GM19043 (cell line): ENCODE measurements around the gene GRM8.
"Not testable (repeated sequence)": the region's sequence is repeated elsewhere in the genome, so short reads cannot be mapped to it uniquely, and the experiment has no call there.

Experiments used
- ATAC-seq: cut with Tn5 transposase; IDR thresholded peaks from one replicate; pipeline ENCODE4 v1.9.1; 2021; ENCODE audit warnings: low read depth; ENCODE audit not compliant: unreplicated experiment

Gene GRM8

DNA sequence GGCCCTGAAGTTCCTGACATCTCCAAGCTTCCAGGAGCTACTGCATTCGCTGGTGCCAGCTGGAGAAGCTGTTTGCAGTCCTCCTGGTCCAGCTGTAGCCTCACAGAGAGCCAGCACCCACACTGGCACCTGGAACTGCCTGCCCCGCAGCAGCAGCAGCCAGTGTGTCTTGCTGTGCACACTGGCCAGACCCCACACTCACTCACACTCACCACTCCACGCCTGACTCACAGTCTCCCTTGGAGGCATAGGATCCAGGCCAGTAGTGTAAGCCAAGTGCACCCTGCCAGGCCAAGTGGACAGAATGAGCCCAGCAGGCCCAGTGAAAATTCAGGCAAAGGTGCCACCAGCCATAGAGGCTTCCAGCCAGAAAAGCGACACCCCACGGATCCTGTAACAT lies 566.3 kb downstream of the GRM8 start:
- no peak for ATAC-seq

DNA sequence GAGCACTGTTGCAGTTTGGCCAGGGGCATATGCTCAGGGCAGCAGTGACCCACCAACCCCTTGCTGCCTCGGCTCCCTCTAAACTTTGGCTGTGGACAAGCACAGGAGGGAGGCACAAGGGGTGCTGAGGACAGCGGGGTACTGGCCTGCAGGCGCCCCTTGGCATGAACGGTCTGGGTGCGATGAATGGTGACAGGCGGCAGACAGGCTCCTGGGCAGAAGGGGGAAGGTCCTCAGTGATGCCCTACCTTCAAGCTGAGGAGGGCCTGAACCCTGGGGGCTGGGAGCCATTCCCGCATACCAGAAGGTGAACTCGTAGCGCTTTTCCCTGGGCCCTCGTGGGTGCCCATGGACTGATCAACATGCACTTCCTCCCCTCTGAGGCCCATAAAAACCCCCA lies 567.1 kb downstream of the GRM8 start:
- ATAC-seq = no peak

DNA sequence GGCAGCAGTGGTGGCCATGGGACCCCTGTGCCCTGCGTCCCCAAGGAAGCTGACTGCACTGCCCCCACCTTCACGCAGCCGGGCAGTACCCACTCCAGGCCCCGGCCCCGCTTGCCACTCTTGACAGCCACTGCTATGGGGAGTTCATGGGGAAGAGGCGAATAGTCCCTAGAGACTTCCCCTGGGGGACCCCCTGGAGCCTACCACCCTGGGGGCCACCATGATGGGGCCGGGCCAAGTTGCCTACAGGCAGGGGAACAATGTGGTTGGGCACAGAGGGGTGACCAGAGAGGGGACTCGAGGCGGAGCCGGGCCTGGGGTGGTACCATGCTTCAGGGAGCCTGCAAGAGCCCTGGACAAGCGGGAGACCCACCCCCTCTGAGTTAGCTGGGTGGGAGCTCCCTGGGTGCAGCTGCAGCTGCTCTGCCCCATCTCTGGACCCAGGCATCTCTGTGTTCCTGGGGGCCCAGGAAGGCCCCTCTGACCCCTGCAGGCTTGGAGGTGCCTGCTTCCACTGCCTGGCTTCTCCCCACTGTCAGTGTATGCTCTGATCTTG lies 567.6 kb downstream of the GRM8 start:
- ATAC-seq = no peak

GRCh38 chr7:126682176-126682575 lies 570.6 kb downstream of the GRM8 start:
- ATAC-seq = no peak

DNA sequence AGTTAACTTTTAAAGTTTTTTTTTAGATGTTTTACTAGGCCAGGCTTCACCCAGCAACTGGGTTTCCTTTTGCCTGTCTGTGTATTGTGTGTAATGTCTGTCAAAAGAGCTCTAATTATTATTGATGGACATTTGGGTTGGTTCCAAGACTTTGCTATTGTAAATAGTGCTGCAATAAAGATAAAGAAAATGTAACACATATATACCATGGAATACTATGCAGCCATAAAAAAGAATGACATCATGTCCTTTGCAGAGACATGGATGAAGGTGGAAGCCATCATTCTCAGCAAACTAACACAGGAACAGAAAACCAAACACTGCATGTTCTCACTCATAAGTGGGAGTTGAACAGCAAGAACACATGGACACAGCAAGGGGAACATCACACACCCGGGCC lies 584.0 kb downstream of the GRM8 start:
- ATAC-seq = not testable (repeated sequence)

DNA sequence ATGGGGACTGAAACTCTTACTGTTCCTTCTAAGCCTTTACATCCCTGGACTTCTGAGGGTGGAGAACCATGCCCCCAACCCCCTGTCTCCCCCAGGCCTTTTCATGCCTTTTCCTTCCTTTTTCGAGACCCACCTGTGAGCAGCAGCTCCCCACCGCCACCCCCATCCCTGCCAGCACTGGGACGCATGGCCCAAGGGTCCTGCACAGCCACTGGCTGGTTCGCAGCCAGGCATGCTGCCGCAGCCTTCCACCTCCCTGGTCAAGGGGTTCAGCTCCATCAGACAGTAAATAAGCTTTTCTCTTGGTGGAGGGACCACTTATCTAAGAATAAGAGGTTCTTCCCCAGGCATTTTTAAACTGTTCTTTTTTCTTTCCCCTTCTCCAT lies 584.4 kb downstream of the GRM8 start:
- no peak for ATAC-seq

DNA sequence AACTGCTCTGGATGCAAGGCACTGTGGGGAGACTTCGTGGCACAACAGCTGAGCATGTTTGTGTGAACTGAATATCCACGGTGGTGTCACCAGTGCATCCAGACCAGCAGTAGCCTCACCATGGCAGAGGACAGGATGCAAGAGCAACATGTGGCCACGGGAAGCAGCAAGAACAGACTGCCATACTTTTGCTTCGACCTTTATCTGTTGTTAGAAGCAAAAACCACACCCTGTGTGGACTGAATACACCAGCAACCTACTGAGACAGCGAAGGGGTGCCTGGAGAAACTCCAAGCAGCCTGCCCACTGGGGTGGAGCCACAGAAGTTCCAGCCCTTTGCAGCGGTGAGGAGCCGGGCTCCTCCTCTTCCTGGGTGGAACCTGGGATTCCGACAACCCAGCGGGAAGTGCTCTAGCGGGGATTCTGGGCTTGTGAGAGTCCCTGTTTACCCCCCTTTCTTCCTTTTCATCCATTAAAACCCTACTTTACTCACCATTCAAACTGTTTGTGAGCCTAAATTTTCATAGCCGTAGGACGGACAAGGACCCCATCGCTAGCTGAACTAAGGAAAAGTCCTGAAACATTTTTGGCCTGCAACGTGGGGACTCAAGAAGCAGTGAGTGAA lies 584.9 kb downstream of the GRM8 start:
- ATAC-seq = no peak

- ATAC-seq = no peak
Measured at GRCh38 chr7:126662856-126663255, 589.9 kb downstream of the GRM8 start.

- ATAC-seq = peak; percentile 86
Measured at GRCh38 chr7:126659124-126659523, 593.6 kb downstream of the GRM8 start.

DNA sequence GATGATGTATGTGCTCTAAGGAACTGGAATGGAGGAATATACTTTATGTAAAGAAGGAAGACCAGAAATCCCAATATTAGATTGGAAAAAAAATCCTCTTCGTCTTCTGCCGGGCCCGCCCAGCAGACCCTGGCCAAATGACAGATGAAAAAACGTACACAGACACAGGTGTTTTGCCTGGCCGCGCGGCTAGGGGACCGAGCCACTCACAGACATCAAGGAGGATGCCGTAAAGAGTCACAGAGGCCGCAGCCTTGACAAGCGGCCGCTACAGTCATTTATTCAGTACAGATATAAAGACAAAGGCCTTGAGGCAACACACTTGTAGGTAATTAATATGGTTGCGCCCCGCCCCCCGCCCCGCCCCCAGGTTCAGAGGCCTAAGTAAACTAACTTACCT lies 594.1 kb downstream of the GRM8 start:
- ATAC-seq = no peak

DNA sequence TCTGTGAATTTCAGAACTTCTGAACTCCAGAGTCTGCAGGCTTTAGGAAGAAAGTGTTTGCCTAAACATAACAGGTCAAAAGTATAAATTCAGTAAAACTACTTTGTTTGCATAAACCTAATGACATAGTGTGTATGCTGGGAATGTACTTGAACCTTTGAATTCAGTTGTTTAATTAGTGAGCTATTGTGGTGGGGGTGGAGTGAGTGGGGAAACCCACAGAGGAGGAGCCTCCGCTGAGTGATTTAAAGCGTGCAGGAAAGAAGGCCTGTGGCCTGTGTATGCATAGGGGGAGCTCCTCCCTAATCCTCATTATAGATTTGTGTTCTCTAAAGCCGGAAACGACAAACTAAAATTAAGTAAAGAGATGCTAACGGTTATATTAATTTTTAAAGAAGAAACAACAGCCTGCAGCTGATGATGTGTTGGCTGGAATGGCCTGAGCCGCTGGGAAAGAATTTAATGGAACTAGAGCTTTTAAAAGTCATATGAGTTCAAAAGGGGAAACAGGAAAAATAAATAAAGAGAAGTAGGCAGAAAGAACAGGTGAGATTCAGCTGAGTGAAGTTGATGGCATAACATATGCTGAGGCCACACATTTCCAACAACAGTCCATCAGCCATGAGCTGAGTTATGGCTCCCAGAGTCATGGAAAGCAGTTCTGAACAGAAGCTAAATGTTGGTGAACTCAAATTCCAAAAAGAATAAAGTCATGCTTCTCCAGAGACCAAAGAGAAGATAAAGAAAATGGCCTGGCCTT lies 595.0 kb downstream of the GRM8 start:
- ATAC-seq = peak; percentile 52

- no peak for ATAC-seq
Measured at GRCh38 chr7:126657137-126657536, 595.6 kb downstream of the GRM8 start.

DNA sequence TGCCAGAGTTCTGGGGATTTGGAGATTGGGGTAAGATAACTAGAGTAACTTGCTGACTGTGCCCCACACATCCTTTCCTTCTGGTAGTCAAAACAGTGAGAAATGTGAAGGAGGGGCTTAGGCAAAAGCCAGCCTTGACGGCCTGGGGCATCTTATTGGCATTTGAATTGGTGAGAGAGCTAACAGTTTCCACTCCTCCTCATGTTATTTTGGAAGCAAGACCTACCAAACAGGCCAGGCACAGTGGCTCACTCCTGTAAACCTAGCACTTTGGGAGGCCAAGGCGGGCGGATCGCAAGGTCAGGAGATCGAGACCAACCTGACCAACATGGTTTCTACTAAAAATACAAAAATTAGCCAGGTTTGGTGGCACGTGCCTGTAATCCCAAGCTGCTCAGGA lies 596.6 kb downstream of the GRM8 start:
- no peak for ATAC-seq

- ATAC-seq = no peak
Measured at GRCh38 chr7:126637538-126637937, 615.2 kb downstream of the GRM8 start.

GRCh38 chr7:126635545-126635944 lies 617.2 kb downstream of the GRM8 start:
- ATAC-seq = no peak

DNA sequence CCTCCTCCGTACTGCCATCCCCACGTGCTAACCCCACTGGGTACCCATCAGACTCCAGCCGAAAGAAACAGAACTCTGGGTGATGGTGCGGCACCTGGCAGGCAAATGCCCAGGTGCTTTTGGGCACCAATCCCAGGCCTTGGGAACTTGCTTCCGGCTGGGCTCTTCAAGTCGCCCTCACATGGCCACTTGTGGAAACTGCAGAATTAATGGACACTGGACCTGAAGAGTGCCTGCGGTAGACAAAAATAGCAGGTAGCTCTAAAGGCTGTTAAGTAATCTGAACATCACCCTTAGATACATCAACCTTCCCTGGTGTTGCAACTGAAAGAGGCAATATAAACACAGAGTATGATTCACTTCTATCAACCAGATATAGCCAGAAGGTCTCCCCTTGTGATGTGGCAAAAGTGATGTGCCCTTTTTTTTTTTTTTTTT lies 644.4 kb downstream of the GRM8 start:
- no peak for ATAC-seq

- no peak for ATAC-seq
Measured at GRCh38 chr7:126606331-126606730, 646.4 kb downstream of the GRM8 start.

DNA sequence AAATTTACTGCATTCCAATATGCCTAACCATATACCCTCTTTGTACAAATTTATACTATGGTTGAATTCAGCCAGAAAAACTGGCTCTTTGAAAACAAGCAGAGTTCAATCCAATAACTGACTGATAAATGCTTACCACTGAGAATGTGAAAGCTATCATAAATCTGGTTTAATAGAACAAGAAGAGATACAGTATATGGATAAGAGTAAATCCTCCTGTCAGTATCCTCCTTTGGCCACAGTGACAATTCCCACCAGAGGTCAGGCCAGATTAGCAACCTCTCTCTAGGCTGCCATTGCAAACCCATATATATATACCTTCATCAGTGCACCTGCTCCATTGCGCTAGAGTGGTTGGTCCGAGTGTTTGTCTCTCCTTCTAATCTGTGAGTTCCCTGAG lies 647.2 kb downstream of the GRM8 start:
- no peak for ATAC-seq

- no peak for ATAC-seq
Measured at GRCh38 chr7:126605056-126605455, 647.7 kb downstream of the GRM8 start.

- no peak for ATAC-seq
Measured at GRCh38 chr7:126589068-126589684, 663.6 kb downstream of the GRM8 start.

GRCh38 chr7:126578338-126578737 lies 674.4 kb downstream of the GRM8 start:
- ATAC-seq = no peak
